A673 (cell line): ENCODE data around the gene SLC35F1.

ENCODE experiments used
- CTCF ChIP-seq: fragments of 300-800, 200-600 bp; sonication (generic); conservative IDR thresholded peaks from 2 replicates; pipeline ENCODE4 v1.5.1; 2017; ENCODE audit warnings: low read depth, mild to moderate bottlenecking, antibody characterized with exemption, low read length, moderate library complexity, mixed read lengths
- EZH2 ChIP-seq: fragments of 200-600 bp; sonication (generic); IDR thresholded peaks from 2 replicates; pipeline ENCODE4 v1.6.1; 2017; ENCODE audit warnings: borderline replicate concordance, low read depth, mild to moderate bottlenecking, mixed read lengths, antibody characterized with exemption, low read length; ENCODE audit not compliant: poor library complexity, severe bottlenecking

- TF ChIP-seq CTCF = no peak
- TF ChIP-seq EZH2 = no peak
Observed at GRCh38 chr6:118177720-118178119, 270.7 kb downstream of the SLC35F1 start.
